Measurements from ENCODE around the gene GPR55. TPM values are rescaled to one million over a fixed set of nuclear protein-coding genes. Genes with fewer than 3 reads are reported as not detected.

GPR55 gene
- polyA plus RNA-seq, 1 donor from 2014 or later, result not detected

DNA sequence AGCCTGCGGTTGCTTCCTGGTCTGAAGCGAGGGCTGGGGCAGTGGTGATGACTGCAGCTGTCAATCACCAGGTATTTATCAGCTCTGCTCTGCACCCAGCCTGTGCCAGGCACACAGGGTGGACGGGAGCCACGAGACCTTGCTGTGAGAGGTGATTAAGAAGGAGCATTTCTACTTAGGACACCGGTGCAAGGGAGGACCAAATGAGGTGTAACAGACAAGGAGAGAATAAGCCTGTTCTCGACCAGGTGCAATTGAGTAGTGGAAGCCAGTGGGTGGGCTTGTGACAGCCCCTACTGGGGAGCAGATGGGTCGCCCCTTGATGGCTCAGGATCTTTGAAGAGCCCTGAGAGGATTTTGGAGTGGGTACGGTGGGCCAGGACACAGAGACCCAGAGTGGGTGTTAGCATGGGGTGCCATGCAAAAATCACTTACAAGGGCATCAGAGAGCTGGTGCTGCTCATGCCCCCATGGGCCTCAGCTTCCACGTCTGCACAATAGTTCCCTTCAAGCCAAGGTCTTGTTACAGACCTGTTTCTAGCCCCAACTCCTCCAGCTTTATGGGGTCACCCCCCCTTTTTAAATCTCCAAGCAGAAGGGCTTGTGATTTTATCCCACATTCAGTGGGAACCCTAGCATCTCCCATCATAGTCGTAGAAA, 24.6 kb downstream of the GPR55 start:
- H3K27me3 ChIP-seq (ENCODE audit: insufficient read depth, low read depth, low read length), result no peaks in the 10 kb centered on the region
- no peaks in the 10 kb centered on the region for H3K36me3 ChIP-seq (ENCODE audit: insufficient read depth, low read length)
- TF ChIP-seq TAF1 (IDR thresholded peaks at IDR 0.05; ENCODE audit: low read depth) (no peak), RAD21 (conservative IDR thresholded peaks at IDR 0.05) (no peak), POLR2AphosphoS5 (IDR thresholded peaks at IDR 0.05) (no peak)
- H3K9ac ChIP-seq (ENCODE audit: low read length), result no peak overlapping the region
- H3K9me3 ChIP-seq (ENCODE audit: low read length), result no peaks in the 10 kb centered on the region
- no peaks in the 10 kb centered on the region for H4K20me1 ChIP-seq (ENCODE audit: insufficient read depth)
- H3F3A ChIP-seq (ENCODE audit: insufficient read depth, low read length, poor library complexity, severe bottlenecking), result no peaks in the 10 kb centered on the region
- H3K9me2 ChIP-seq (ENCODE audit: insufficient read depth, low read length), result no peaks in the 10 kb centered on the region
- no peak overlapping the region for H2AFZ ChIP-seq (ENCODE audit: low read depth, low read length)
- peak overlapping the region; percentile 96 for H3K27ac ChIP-seq (ENCODE audit: low read length)
- H3K4me2 ChIP-seq (ENCODE audit: low read length), result no peak overlapping the region
- H3K79me2 ChIP-seq (replicated peaks; ENCODE audit: insufficient read depth, low read length), result no peaks in the 10 kb centered on the region
- no peak overlapping the region for H3K4me3 ChIP-seq (ENCODE audit: low read length)

DNA sequence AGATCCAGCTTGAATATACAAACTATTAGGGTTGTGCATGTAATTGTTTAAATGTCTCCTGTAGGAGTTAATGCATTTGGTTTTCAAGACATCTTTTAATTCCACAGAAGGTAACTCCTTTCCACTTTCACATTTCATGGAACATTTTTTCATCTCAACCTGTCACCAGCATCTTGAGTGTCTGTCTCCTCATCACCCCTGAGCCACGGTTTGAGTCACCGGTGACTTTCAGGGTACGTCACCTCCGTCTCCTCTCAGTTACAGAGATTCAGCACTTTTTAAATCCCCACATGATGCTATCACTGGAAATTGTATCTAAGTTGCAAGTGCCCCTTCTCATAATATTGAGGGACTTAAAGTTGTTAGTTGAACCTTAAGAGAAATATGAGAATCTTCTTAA, 25.3 kb downstream of the GPR55 start:
- peak overlapping the region; percentile 90 for H2AFZ ChIP-seq (ENCODE audit: low read depth, low read length)
- peak overlapping the region; percentile 50 for H3K4me2 ChIP-seq (ENCODE audit: low read length)
- no peaks in the 10 kb centered on the region for H3K79me2 ChIP-seq (replicated peaks; ENCODE audit: insufficient read depth, low read length)
- H3K9me3 ChIP-seq (ENCODE audit: low read length), result no peaks in the 10 kb centered on the region
- H3K27me3 ChIP-seq (ENCODE audit: insufficient read depth, low read depth, low read length), result no peaks in the 10 kb centered on the region
- H3K4me3 ChIP-seq (ENCODE audit: low read length), result peak overlapping the region; percentile 27
- H3K9me2 ChIP-seq (ENCODE audit: insufficient read depth, low read length), result no peaks in the 10 kb centered on the region
- peak overlapping the region; percentile 73 for H3K9ac ChIP-seq (ENCODE audit: low read length)
- H3F3A ChIP-seq (ENCODE audit: insufficient read depth, low read length, poor library complexity, severe bottlenecking), result no peaks in the 10 kb centered on the region
- TF ChIP-seq TAF1 (IDR thresholded peaks at IDR 0.05; ENCODE audit: low read depth) (no peak), POLR2AphosphoS5 (IDR thresholded peaks at IDR 0.05) (no peak), MXI1 (conservative IDR thresholded peaks at IDR 0.05; ENCODE audit: poor library complexity, severe bottlenecking) (no peak), EZH2 (IDR thresholded peaks at IDR 0.05; ENCODE audit: borderline replicate concordance, insufficient read depth, low read length, poor library complexity, severe bottlenecking) (no peak), RAD21 (conservative IDR thresholded peaks at IDR 0.05) (no peak), SMC3 (conservative IDR thresholded peaks at IDR 0.05; ENCODE audit: poor library complexity) (no peak), EP300 (conservative IDR thresholded peaks at IDR 0.05; ENCODE audit: poor library complexity, severe bottlenecking) (no peak)
- TF ChIP-seq, protein P1, sequence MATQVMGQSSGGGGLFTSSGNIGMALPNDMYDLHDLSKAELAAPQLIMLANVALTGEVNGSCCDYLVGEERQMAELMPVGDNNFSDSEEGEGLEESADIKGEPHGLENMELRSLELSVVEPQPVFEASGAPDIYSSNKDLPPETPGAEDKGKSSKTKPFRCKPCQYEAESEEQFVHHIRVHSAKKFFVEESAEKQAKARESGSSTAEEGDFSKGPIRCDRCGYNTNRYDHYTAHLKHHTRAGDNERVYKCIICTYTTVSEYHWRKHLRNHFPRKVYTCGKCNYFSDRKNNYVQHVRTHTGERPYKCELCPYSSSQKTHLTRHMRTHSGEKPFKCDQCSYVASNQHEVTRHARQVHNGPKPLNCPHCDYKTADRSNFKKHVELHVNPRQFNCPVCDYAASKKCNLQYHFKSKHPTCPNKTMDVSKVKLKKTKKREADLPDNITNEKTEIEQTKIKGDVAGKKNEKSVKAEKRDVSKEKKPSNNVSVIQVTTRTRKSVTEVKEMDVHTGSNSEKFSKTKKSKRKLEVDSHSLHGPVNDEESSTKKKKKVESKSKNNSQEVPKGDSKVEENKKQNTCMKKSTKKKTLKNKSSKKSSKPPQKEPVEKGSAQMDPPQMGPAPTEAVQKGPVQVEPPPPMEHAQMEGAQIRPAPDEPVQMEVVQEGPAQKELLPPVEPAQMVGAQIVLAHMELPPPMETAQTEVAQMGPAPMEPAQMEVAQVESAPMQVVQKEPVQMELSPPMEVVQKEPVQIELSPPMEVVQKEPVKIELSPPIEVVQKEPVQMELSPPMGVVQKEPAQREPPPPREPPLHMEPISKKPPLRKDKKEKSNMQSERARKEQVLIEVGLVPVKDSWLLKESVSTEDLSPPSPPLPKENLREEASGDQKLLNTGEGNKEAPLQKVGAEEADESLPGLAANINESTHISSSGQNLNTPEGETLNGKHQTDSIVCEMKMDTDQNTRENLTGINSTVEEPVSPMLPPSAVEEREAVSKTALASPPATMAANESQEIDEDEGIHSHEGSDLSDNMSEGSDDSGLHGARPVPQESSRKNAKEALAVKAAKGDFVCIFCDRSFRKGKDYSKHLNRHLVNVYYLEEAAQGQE (IDR thresholded peaks at IDR 0.05; ENCODE audit: borderline replicate concordance), result no peak
- TF ChIP-seq, protein P2, sequence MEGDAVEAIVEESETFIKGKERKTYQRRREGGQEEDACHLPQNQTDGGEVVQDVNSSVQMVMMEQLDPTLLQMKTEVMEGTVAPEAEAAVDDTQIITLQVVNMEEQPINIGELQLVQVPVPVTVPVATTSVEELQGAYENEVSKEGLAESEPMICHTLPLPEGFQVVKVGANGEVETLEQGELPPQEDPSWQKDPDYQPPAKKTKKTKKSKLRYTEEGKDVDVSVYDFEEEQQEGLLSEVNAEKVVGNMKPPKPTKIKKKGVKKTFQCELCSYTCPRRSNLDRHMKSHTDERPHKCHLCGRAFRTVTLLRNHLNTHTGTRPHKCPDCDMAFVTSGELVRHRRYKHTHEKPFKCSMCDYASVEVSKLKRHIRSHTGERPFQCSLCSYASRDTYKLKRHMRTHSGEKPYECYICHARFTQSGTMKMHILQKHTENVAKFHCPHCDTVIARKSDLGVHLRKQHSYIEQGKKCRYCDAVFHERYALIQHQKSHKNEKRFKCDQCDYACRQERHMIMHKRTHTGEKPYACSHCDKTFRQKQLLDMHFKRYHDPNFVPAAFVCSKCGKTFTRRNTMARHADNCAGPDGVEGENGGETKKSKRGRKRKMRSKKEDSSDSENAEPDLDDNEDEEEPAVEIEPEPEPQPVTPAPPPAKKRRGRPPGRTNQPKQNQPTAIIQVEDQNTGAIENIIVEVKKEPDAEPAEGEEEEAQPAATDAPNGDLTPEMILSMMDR (IDR thresholded peaks at IDR 0.05; ENCODE audit: poor library complexity, severe bottlenecking), result no peak
- H3K27ac ChIP-seq (ENCODE audit: low read length), result peak overlapping the region; percentile 96
- no peaks in the 10 kb centered on the region for H4K20me1 ChIP-seq (ENCODE audit: insufficient read depth)
- no peaks in the 10 kb centered on the region for H3K36me3 ChIP-seq (ENCODE audit: insufficient read depth, low read length)

Measured in neural cell (in vitro differentiated cells).